Measurements from ENCODE around the gene BTNL2.
"Not testable (repeated sequence)": the region's sequence is repeated elsewhere in the genome, so short reads cannot be mapped to it uniquely, and the experiment has no call there.

BTNL2 gene

GRCh38 chr6:32406857-32407256 lies at the start of gene BTNL2:
BTNL2 (minus strand) TSS chr6:32407181; CDS start chr6:32407123, 58 bp downstream.
- DNase-seq (ENCODE audit: low read depth), result no peak

DNA sequence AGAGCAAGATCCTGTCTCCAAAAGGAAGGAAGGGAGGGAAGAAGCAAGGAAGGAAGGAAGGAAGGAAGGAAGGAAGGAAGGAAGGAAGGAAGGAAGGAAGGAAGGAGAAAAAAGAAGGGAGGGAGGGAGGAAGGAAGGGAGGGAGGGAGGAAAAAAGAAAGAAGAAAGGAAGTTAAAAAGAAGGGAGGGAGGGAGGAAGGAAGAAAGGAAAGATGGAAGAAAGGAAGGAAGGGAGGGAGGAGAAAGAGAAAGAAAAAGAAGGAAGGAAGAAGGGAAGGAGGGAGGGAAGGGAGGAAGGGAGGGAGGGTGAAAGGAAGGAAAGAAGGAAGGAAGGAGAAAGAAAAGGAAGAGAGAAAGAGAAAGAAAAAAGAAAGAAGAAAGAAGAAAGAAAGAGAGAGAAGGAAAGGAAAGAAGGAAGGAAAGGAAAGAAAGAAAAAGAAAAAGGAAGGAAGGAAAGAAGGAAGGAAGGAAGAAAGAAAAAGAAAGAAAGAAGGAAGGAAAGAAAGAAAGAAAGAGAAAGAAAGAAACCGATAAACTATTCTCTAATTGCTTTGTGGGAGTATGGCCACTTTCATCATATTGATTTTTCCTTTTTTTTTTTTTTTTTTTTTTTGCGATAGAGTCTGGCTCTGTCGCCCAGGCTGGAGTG lies 42.2 kb upstream of the BTNL2 start:
- DNase-seq (ENCODE audit: low read depth), result no peak

GRCh38 chr6:32447932-32448331 lies 41.0 kb upstream of the BTNL2 start:
- DNase-seq (ENCODE audit: low read depth), result no peak

- no peak for DNase-seq (ENCODE audit: low read depth)
Observed at GRCh38 chr6:32445321-32445854, 38.4 kb upstream of the BTNL2 start.

- DNase-seq (ENCODE audit: low read depth), result no peak
Observed at GRCh38 chr6:32444433-32444832, 37.5 kb upstream of the BTNL2 start.

DNA sequence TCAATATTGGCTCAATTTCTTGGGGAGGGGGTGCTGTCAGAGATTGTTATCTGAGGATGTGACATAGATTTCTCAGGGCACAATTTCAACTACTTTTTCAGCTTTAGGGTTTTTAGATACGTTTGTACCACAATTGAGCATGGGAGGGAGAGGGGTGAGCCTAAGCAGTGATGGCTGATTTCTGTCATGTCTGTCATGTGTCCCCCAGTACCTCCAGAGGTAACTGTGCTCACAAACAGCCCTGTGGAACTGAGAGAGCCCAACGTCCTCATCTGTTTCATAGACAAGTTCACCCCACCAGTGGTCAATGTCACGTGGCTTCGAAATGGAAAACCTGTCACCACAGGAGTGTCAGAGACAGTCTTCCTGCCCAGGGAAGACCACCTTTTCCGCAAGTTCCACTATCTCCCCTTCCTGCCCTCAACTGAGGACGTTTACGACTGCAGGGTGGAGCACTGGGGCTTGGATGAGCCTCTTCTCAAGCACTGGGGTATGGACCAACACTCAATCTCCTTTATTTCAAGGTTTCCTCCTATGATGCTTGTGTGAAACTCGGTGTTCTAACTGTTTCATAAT lies 36.1 kb upstream of the BTNL2 start:
- no peak for DNase-seq (ENCODE audit: low read depth)

DNA sequence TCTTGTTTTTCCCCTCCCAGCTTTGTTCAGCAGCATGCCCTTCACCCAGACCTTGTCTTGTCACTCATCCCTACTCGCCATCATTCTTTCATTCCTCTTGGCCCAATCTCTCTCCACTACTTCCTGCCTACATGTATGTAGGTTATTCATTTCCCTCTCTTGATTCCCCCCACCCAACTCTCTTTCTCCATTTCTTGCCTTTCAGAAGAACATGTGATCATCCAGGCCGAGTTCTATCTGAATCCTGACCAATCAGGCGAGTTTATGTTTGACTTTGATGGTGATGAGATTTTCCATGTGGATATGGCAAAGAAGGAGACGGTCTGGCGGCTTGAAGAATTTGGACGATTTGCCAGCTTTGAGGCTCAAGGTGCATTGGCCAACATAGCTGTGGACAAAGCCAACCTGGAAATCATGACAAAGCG lies 35.3 kb upstream of the BTNL2 start:
- no peak for DNase-seq (ENCODE audit: low read depth)

GRCh38 chr6:32439602-32440214 lies 32.7 kb upstream of the BTNL2 start, which contains the start of gene HLA-DRA:
HLA-DRA (plus strand) TSS chr6:32439887; CDS start chr6:32439951, 64 bp downstream.
- DNase-seq (ENCODE audit: low read depth), result peak; percentile 19

- no peak for DNase-seq (ENCODE audit: low read depth)
Observed at GRCh38 chr6:32439139-32439538, 32.2 kb upstream of the BTNL2 start.

DNA sequence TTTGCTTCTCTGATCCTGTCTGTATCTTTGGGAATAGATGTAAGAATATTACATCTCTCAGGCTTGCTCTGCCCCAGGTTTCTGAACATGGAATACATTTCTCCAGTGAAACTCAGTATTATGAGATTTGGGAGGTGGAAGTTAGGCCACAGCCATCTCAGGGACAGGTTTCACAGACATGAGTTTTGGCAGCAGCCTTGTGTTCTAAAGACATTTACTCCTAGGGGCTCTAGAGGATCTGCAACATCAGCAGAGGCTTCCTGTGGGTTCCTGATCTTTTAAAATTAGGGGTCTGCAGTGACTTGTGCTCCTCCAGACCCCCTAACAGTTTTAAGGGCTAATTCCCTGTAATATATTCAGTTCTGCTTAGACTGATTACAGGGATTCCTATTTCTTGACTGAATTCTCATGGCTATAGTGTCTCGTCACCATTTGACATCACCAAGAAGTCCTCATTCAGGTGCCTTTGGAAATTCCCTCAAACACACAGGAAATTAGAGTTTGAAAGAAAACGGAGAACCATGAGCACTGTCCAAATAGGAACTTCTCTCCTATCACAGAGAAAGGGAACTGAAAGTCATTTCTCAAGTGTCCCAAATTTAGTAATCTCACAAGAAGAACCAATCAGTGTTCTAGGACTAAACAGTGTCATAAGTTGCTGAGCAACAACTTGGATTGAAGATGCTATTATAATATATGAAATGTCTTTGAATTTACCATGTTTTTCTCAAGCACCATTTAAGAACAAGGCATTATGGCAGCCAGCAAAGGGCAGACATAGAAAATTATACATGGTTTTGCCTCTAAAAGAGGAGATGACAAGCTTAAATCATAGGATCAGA lies 30.2 kb upstream of the BTNL2 start:
- DNase-seq (ENCODE audit: low read depth), result no peak

GRCh38 chr6:32436186-32436585 lies 29.2 kb upstream of the BTNL2 start:
- no peak for DNase-seq (ENCODE audit: low read depth)

DNA sequence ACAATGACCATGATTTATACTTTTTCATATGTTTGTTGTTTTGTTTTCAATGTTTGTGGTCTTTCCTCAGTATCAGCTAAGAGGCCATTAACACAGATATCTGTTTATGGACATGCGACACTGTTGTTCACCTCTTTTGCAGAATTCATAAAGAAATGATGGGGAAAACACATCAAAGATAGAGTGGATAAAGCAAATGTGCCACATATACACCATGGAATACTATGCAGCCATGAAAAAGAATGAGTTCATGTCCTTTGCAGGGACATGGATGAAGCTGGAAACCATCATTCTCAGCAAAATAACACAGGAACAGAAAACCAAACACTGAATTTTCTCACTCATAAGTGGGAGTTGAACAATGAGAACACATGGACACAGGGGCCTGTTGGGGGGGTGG lies 27.0 kb upstream of the BTNL2 start:
- not testable (repeated sequence) for DNase-seq (ENCODE audit: low read depth)

GRCh38 chr6:32432050-32432450 lies 25.1 kb upstream of the BTNL2 start:
- no peak for DNase-seq (ENCODE audit: low read depth)

GRCh38 chr6:32431142-32431541 lies 24.2 kb upstream of the BTNL2 start:
- no peak for DNase-seq (ENCODE audit: low read depth)

DNA sequence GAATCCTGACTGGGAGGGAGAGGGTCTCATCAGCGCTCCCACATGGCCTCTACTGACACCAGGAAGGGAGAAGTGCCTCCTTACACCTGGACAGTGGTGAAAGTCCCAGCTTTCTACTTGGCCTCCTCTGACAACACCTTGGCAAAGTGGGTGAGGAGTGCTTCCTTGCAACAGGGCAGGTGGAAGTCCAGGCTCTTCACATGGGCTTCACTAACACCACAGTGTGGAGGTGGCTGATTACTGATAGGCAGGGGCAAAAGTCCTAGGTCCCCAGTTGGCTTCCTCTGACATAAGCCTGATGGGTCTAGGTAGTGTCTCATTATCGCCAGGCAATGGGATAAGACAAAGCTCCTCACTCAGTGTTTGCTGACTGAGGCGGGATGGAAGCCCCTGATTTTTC lies 23.2 kb upstream of the BTNL2 start:
- no peak for DNase-seq (ENCODE audit: low read depth)

DNA sequence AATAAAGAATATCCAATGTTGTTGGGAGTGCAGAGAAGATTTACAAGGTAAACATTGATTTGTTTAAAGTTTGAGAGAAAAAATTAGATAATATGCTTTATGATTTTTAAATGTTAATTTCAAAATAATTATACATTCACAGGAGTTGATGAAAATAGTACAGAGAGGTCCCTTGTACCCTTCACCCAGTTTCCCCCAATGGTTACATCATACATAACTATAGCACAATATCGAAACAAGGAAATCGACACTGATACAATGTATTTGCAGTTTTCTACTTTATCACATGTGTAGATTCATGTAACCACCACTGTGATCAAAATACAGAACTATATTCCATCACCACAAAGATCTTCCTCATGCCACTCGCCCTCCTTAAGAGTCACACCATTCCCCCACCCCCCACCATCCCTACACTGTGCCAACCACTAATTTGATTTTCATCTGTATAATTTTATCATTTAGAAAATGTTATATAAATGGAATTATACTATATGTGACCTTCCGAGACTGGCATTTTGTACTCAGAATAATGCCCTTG lies 21.0 kb upstream of the BTNL2 start:
- DNase-seq (ENCODE audit: low read depth), result no peak

DNA sequence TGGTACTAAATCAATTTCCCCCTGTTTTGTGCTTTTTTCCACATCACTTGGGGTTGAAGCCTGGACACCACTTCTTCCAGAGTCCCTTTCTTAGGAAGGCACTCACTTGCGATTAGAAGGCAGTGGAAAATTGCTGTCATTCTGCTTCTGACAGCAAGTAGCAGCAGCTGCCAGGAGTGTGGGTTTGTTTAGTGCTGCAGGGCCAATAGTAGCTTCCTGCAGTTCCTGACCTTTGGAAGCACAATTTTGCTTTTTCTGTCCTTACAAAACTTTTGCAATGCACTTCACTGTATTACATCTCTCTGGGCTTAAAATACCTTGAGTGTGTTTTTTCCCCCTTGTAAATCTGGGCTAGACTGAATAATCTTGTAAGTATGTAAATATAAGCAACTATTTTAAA lies 20.2 kb upstream of the BTNL2 start:
- DNase-seq (ENCODE audit: low read depth), result no peak

GRCh38 chr6:32426338-32426737 lies 19.4 kb upstream of the BTNL2 start:
- DNase-seq (ENCODE audit: low read depth), result no peak

- DNase-seq (ENCODE audit: low read depth), result no peak
Observed at GRCh38 chr6:32424589-32425300, 17.8 kb upstream of the BTNL2 start.

- peak; percentile 58 for DNase-seq (ENCODE audit: low read depth)
Observed at GRCh38 chr6:32416036-32416435, 9.1 kb upstream of the BTNL2 start.

DNA sequence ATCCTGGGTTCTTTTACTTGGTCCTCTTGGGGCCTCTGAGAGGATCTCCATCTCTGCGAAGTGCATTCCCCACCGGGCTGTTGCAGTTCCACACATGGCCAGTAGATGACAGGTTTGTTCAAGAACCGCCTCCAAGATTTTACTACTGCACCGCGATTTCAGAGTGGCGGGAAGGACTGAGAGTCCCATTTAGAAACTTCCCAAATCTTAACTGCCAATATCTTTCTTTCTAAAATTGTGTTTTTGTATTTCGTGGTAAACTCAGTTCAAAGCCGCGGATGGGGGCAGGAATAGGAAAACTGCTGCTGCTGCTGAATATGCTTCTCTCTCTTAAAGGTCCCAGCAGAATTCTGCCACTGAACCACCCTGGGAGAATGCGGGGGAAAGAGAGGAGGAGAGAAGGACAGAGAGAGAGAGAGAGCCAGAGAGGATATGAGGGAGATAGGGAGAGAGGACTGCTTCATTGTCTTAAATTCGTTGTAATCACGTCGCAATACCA lies 8.6 kb upstream of the BTNL2 start:
- peak; percentile 70 for DNase-seq (ENCODE audit: low read depth)
